BLaER1 (cell line): ENCODE results near the gene NLRP3.

Experiments used
- H3K27ac ChIP-seq: shearing (Covaris generic); formaldehyde crosslinking; 2 replicates; pipeline ENCODE4 v1.8.1; 2022
- H3K27me3 ChIP-seq: shearing (Covaris generic); formaldehyde crosslinking; 2 replicates; pipeline ENCODE4 v1.8.1; 2022
- H3K36me3 ChIP-seq: shearing (Covaris generic); formaldehyde crosslinking; 2 replicates; pipeline ENCODE4 v1.8.1; 2022
- H3K4me1 ChIP-seq: shearing (Covaris generic); formaldehyde crosslinking; 2 replicates; pipeline ENCODE4 v1.8.1; 2022
- H3K4me2 ChIP-seq: shearing (Covaris generic); formaldehyde crosslinking; 2 replicates; pipeline ENCODE4 v1.8.1; 2022
- H3K4me3 ChIP-seq: shearing (Covaris generic); formaldehyde crosslinking; 2 replicates; pipeline ENCODE4 v1.8.1; 2022
- H3K9ac ChIP-seq: shearing (Covaris generic); formaldehyde crosslinking; 2 replicates; pipeline ENCODE4 v1.8.1; 2022
- H3K9me3 ChIP-seq: shearing (Covaris generic); formaldehyde crosslinking; 2 replicates; pipeline ENCODE4 v1.8.1; 2022
- H4K20me1 ChIP-seq: shearing (Covaris generic); formaldehyde crosslinking; 2 replicates; pipeline ENCODE4 v1.8.1; 2022
- Cebpa-rat ChIP-seq: shearing (Covaris generic); IDR thresholded peaks from 2 replicates; pipeline ENCODE4 v1.8.1; 2022

Gene NLRP3

DNA sequence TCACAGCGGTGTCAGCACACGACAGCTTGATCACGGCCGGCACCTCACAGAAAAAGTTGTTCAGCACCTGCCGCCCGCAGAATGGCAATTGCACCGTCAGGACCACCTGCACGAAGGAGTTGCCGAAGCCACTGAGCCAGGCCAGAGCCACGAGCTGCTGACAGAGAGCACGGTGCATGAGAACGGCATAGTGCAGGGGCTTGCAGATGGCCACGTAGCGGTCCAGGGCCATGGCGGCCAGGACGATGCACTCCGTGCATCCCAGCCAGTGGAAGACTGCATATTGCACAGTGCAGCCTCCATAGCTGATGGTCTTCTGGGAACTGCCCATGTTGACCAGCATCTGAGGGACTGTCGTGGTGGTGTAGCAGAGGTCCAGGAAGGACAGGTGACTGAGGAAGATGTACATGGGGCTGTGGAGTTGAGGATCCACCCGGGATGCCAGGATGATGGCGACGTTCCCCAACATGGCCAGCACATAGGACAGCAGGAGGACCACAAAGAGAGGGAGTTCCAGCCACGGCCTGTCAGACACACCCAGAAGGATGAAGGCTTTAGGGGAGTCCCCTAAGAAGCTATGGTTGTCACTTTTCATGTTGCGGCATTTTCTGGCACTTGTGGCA lies 35.5 kb downstream of the NLRP3 start:
- Histone ChIP-seq H3K9ac (no peak overlapping the region), H3K27me3 (no peaks in the 10 kb centered on the region), H3K4me1 (no peaks in the 10 kb centered on the region), H3K27ac (no peak overlapping the region), H3K4me3 (no peak overlapping the region), H3K9me3 (no peaks in the 10 kb centered on the region), H4K20me1 (no peaks in the 10 kb centered on the region), H3K36me3 (peaks cover 47% of the 10 kb centered on the region), H3K4me2 (no peak overlapping the region)
- no peak for TF ChIP-seq Cebpa-rat

DNA sequence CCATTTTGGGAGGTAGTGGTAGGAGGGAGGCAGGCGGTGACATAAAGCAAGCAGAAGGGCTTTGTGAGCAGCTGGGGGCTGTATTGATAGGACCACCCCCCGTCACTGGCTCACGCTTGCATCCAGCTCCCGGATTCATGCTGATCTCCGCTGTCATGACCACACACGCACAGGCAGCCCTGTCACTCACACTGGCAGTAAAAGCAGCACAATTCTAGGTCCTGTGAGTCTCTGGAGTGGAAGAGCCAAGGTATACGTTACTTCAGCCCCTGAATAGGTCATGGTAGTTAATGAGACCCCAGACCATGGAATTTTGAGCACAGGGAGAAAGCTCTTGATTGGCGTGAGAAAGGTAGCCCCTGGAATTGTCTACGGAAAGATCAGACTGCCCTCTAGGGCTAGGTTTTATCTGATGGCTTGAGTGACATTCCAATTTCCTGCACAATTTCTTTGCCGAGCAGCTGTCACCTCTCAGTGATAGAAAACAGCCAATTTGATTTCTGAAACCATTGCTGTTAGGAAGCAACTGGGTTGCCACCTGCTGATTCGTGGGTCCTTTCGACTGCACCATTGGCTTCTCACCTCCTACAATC lies 36.6 kb downstream of the NLRP3 start:
- H3K36me3 ChIP-seq, result peaks cover 37% of the 10 kb centered on the region
- no peaks in the 10 kb centered on the region for H3K9me3 ChIP-seq
- no peak overlapping the region for H3K9ac ChIP-seq
- no peaks in the 10 kb centered on the region for H4K20me1 ChIP-seq
- no peaks in the 10 kb centered on the region for H3K27me3 ChIP-seq
- no peaks in the 10 kb centered on the region for H3K4me1 ChIP-seq
- no peak for TF ChIP-seq Cebpa-rat
- H3K4me3 ChIP-seq, result no peak overlapping the region
- no peak overlapping the region for H3K4me2 ChIP-seq
- H3K27ac ChIP-seq, result no peak overlapping the region

DNA sequence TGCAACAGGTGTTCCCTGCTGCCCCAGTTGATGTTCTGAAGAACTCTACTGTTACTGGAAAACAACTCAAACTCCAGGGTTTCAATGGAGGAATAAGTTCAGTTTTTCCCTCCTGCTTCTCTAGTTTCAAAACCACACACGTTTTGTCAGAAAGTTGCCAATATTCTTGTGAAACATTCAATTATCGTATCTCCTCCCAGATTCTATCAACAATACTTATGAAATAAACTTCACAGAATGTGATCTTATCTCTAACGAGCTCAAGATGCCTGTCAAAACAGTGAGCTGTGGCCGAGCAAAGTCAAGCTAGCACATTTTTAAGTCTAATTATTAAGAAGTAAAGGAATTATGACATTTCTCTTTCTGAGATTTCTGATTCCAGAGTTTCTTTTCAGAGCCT lies 37.3 kb downstream of the NLRP3 start:
- Histone ChIP-seq H3K9ac (no peak overlapping the region), H3K9me3 (no peaks in the 10 kb centered on the region), H3K4me1 (no peaks in the 10 kb centered on the region), H3K36me3 (peaks cover 31% of the 10 kb centered on the region), H3K4me3 (no peak overlapping the region), H3K27ac (no peak overlapping the region), H4K20me1 (no peaks in the 10 kb centered on the region), H3K27me3 (no peaks in the 10 kb centered on the region), H3K4me2 (no peak overlapping the region)
- TF ChIP-seq Cebpa-rat, result no peak

DNA sequence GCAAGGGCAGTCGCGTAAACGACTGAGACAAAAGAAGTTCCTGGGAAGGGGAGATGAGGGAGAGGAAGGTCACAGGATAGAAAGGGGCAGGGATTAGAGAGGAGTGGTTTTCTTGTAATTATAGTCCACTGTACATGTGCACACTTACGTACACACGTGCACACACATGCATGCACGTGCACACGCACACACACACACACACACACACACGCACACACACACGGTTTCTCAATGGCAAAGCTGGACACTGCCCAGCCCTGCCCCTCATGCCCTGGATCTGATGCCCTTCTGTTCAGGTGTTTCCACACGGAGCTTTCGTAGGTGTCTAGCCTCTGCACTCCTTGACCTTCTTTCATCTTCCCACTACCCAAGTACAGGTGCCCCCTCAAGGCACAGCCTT lies 38.0 kb downstream of the NLRP3 start:
- no peak for TF ChIP-seq Cebpa-rat
- no peak overlapping the region for H3K27ac ChIP-seq
- H3K9me3 ChIP-seq, result no peaks in the 10 kb centered on the region
- peaks cover 26% of the 10 kb centered on the region for H3K36me3 ChIP-seq
- no peak overlapping the region for H3K4me2 ChIP-seq
- no peaks in the 10 kb centered on the region for H3K4me1 ChIP-seq
- H4K20me1 ChIP-seq, result no peaks in the 10 kb centered on the region
- no peak overlapping the region for H3K9ac ChIP-seq
- H3K27me3 ChIP-seq, result no peaks in the 10 kb centered on the region
- no peak overlapping the region for H3K4me3 ChIP-seq

DNA sequence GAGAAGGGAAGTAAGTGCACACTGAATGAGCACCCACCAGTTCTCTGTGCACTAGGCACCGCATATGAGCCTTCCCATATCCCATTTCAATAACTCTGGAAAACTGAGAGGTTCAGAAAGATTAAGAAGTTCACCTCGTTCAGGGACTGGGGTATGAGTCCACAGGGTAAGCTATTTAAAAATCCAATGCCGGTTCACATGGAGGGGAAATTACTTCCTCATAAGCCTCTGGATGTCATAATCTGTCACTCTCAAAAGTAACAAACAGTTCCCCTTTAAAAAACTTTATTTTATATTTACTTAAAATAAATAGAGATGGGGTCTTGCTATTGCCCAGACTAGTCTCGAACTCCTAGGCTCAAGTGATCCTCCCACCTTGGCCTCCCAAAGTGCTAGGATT lies 40.0 kb downstream of the NLRP3 start:
- Histone ChIP-seq H3K4me2 (no peak overlapping the region), H3K27ac (no peak overlapping the region), H4K20me1 (no peaks in the 10 kb centered on the region), H3K9me3 (no peaks in the 10 kb centered on the region), H3K36me3 (peaks cover 9% of the 10 kb centered on the region), H3K4me1 (no peaks in the 10 kb centered on the region), H3K4me3 (no peak overlapping the region), H3K27me3 (no peaks in the 10 kb centered on the region), H3K9ac (no peak overlapping the region)
- TF ChIP-seq Cebpa-rat, result no peak

DNA sequence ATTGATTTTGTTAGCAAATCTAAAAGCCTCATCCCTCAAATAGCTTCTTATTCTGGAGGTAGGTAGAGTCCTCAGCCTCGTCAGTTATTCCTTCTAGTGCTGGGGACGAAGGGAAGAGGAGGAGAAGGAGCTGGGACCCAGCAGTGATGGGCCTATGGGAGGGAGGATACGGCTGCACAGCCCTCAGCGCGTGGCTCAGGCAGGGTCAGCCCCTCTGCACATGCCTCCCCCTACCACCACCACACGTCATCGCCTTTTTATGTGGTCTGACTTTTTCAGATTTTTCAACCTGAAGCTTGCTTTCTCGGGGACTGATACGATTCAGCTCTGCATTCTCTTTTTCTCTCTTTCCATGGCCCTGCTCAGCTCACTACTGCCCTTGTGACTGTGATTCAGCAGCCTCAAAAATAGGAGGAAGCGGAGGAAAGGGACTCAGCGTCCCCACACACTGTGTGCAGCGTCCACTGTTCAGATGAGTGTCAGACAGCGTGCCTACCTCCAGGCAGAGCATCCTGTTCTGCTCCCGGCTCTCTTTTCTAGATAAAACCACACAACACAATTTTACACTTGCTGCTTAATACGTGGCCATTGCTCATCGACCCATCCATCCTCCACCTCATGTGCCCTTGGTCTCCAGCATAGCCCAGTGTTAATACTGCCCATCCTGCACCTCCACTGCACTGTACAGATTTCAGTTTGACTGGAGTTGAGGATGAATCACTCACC lies 41.1 kb downstream of the NLRP3 start:
- no peaks in the 10 kb centered on the region for H3K36me3 ChIP-seq
- H3K27me3 ChIP-seq, result no peaks in the 10 kb centered on the region
- no peak overlapping the region for H3K4me2 ChIP-seq
- no peaks in the 10 kb centered on the region for H4K20me1 ChIP-seq
- no peak overlapping the region for H3K27ac ChIP-seq
- no peak overlapping the region for H3K4me3 ChIP-seq
- H3K9ac ChIP-seq, result no peak overlapping the region
- TF ChIP-seq Cebpa-rat, result no peak
- no peaks in the 10 kb centered on the region for H3K9me3 ChIP-seq
- H3K4me1 ChIP-seq, result no peaks in the 10 kb centered on the region

DNA sequence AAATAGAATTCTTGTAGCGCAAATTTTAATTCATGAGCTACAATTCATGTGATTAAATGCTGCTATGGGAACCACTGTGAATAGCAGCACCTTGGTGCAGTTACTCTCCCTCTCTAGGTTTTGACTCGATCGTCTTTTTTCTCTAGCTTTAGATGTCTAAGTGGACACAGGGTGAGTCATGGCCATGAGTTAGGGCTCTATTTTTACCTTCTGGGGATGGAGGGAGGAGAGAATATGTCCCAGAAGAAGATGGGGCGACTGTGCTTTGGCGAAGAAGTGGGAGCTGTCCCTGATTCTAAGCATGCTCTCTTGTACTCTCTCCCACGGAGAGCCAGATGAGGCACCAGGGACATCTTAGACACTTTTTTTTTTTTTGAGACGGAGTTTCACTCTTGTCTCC lies 43.5 kb downstream of the NLRP3 start:
- H4K20me1 ChIP-seq, result no peaks in the 10 kb centered on the region
- no peak overlapping the region for H3K4me3 ChIP-seq
- no peaks in the 10 kb centered on the region for H3K4me1 ChIP-seq
- H3K9ac ChIP-seq, result no peak overlapping the region
- H3K36me3 ChIP-seq, result no peaks in the 10 kb centered on the region
- no peaks in the 10 kb centered on the region for H3K27me3 ChIP-seq
- no peak overlapping the region for H3K4me2 ChIP-seq
- TF ChIP-seq Cebpa-rat, result no peak
- peaks cover 12% of the 10 kb centered on the region; the same call in 1 of the 2 replicates for H3K9me3 ChIP-seq
- H3K27ac ChIP-seq, result no peak overlapping the region

DNA sequence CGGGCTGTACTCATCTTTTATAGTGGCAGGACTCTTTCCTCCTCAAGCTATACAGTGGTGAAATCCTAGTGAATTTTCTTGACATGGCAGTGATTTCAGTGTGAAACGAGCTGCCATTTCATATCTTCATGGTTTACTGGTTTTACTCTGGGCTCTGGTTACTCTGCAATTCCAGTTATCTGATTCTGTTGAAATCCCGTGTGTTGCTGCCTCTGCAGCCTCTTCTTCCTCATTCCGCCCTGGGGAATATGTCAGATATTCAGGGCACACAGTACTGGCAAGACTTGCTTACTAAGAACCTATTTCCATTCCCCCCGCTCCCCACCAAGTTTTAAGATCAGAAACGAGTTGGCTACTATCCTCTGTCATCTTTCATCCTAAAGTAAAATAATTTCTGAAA lies 49.8 kb downstream of the NLRP3 start:
- H3K36me3 ChIP-seq, result no peaks in the 10 kb centered on the region
- H3K27me3 ChIP-seq, result no peaks in the 10 kb centered on the region
- H3K4me2 ChIP-seq, result no peak overlapping the region
- no peak for TF ChIP-seq Cebpa-rat
- no peaks in the 10 kb centered on the region for H4K20me1 ChIP-seq
- no peak overlapping the region for H3K4me3 ChIP-seq
- no peak overlapping the region for H3K9ac ChIP-seq
- H3K9me3 ChIP-seq, result peaks cover 12% of the 10 kb centered on the region; the same call in 1 of the 2 replicates
- H3K27ac ChIP-seq, result no peak overlapping the region
- no peaks in the 10 kb centered on the region for H3K4me1 ChIP-seq

DNA sequence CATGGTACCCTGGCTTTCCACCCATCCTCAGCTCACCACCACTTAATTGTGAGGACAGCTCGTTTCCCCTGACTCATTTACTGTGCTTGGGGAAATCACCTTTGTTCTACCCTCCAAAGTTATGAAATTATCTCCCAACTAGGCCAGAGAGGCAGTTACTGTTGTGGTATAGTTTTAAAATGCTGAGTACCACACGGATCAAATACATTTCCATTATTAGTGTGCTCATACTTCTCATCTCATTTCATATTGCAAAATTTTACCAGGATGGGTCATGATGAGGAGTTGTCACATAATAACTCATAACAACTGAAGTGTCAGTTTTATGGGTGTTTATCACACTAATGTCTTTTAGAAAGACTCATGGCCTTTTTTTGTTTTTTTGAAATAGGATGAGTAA lies 51.2 kb downstream of the NLRP3 start:
- H3K4me1 ChIP-seq, result no peaks in the 10 kb centered on the region
- H4K20me1 ChIP-seq, result no peaks in the 10 kb centered on the region
- H3K4me3 ChIP-seq, result no peak overlapping the region
- no peaks in the 10 kb centered on the region for H3K27me3 ChIP-seq
- H3K27ac ChIP-seq, result no peak overlapping the region
- H3K9me3 ChIP-seq, result peaks cover 12% of the 10 kb centered on the region; the same call in 1 of the 2 replicates
- no peak overlapping the region for H3K9ac ChIP-seq
- no peak overlapping the region for H3K4me2 ChIP-seq
- TF ChIP-seq Cebpa-rat, result no peak
- H3K36me3 ChIP-seq, result no peaks in the 10 kb centered on the region

DNA sequence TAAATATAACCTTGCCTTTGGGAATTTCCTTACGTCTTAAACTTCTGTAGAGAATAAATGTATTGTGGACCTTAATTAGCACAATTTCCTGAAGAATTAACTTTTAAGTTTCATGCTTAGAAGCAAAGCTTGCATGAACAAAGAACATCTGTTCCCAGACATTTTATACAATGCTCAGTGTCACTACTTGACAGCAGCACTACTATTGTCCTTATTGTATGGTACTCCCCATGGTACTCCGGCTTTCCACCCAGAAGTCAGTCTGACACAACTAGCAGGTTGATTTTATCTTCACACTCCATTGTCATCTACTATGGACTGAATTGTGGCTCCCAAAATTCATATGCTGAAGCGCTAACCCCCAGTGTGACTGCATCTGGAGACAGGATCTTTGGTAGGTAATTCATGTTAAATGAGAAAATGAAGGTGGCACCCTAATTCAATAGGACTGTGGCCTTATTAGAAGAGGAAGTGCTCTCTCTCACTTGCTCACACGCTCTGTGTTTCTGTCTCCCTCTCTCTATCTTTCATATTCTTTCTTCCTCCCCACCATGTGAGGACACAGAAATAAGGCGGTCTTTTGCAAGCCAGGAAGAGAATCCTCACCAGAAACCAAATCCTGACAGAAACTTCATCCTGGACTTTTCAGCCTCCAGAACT lies 52.6 kb downstream of the NLRP3 start:
- H4K20me1 ChIP-seq, result no peaks in the 10 kb centered on the region
- H3K36me3 ChIP-seq, result no peaks in the 10 kb centered on the region
- no peak overlapping the region for H3K27ac ChIP-seq
- TF ChIP-seq Cebpa-rat, result no peak
- no peak overlapping the region for H3K9ac ChIP-seq
- H3K9me3 ChIP-seq, result no peaks in the 10 kb centered on the region
- H3K4me2 ChIP-seq, result no peak overlapping the region
- H3K4me3 ChIP-seq, result no peak overlapping the region
- H3K4me1 ChIP-seq, result no peaks in the 10 kb centered on the region
- H3K27me3 ChIP-seq, result no peaks in the 10 kb centered on the region
